ENCODE measurements around the gene ADH7. TPM values are rescaled to one million over a fixed set of nuclear protein-coding genes. Genes with fewer than 3 reads are reported as not detected.
A peak's percentile ranks its signal among the peaks of the same experiment; 100 is the strongest.

Gene ADH7
- total and polyA plus RNA-seq, 2 donors (not counting 1 experiment from before 2014, with no cell fraction given), result 0.17 TPM; not detected in 1

DNA sequence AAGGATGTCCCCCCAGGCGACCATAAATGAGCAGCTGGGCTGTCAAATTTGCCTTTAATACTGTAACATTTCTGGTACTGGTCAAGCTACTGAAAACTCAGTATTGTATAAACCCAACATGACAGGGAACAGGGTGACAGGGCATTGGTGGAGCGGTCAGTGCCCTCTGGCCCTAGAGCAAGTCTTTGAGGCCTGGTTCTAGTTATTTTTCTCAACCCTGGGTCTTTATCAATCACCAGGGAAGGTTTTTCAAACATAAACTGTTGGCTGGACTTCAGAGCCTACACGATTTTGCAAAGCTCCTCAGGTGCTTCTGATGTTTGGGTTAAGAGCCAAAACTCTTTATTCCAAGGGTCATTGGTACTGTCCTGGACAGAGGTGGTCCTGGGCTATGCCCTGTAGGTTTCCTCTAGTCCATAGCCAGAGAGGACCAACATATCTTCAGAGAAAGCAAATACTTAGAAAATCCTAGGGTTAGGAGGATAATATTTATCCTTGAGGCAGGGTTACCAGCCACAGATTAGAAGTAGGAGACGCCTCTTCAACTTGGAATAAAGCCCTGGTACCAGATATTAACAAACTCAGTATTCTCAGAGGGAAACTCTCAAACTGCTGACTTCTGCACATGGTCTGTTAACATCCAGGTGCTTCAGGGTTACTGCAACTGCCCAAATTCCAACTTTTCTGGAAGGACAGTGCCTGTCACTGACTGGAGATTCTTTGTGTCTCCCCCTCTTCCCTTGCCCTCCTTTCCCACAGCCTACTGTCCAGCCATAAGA is 26.7 kb upstream of the ADH7 start:
- no peak overlapping the region for H3K9ac ChIP-seq (ENCODE audit: insufficient read depth, low read length)

DNA sequence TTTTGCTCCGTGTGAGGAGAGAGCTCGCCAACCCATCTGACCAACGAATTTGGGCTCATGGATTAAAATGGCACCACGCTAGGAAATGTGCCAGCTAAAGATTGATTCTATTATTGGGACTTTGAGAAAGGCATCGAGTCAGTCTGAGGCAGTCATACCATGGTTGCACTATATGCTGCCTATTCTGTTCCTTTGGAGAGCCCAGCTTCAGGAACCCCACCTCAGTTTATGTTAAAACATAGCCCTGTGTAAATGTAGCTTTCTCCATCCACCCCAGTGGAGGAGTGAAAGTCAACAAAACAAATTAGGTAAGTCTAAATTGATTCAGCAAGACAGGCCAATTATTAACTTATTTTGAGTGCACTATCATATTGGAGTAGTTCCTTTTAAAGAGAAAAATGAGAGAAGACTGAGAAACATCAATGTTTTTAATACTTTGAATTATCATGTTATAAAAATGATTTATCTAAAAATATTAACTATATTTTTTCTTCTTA is 24.5 kb upstream of the ADH7 start:
- Histone ChIP-seq H2AFZ (ENCODE audit: low read length) (no peak overlapping the region), H3K4me1 (ENCODE audit: control insufficient read depth, extremely low read depth, insufficient read depth, low read length) (no peaks in the 10 kb centered on the region), H4K20me1 (ENCODE audit: control insufficient read depth, extremely low read depth, insufficient read depth, low read length) (no peaks in the 10 kb centered on the region), H3K9ac (ENCODE audit: insufficient read depth, low read length) (no peak overlapping the region), H3K79me2 (ENCODE audit: control insufficient read depth, insufficient read depth, low read length) (no peaks in the 10 kb centered on the region), H3K4me2 (ENCODE audit: extremely low read depth, insufficient read depth, low read length) (no peak overlapping the region), H3K36me3 (ENCODE audit: control insufficient read depth, insufficient read depth, low read length) (no peaks in the 10 kb centered on the region), H3K27ac (ENCODE audit: insufficient read depth, low read length) (no peak overlapping the region), H3K9me3 (ENCODE audit: control insufficient read depth, insufficient read depth, low read depth, low read length) (no peaks in the 10 kb centered on the region), H3K27me3 (ENCODE audit: control insufficient read depth, insufficient read depth, low read length) (no peaks in the 10 kb centered on the region), H3K4me3 (replicated peaks in 1 of 4; ENCODE audit: control extremely low read depth in 1 of 4, insufficient read depth in 1 of 4, low read depth in 3 of 4, low read length in 4 of 4) (no peak overlapping the region)
- no peak for TF ChIP-seq EZH2 (IDR thresholded peaks at IDR 0.05; ENCODE audit: low read length, missing control alignments)
- TF ChIP-seq, protein P1, sequence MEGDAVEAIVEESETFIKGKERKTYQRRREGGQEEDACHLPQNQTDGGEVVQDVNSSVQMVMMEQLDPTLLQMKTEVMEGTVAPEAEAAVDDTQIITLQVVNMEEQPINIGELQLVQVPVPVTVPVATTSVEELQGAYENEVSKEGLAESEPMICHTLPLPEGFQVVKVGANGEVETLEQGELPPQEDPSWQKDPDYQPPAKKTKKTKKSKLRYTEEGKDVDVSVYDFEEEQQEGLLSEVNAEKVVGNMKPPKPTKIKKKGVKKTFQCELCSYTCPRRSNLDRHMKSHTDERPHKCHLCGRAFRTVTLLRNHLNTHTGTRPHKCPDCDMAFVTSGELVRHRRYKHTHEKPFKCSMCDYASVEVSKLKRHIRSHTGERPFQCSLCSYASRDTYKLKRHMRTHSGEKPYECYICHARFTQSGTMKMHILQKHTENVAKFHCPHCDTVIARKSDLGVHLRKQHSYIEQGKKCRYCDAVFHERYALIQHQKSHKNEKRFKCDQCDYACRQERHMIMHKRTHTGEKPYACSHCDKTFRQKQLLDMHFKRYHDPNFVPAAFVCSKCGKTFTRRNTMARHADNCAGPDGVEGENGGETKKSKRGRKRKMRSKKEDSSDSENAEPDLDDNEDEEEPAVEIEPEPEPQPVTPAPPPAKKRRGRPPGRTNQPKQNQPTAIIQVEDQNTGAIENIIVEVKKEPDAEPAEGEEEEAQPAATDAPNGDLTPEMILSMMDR (conservative IDR thresholded peaks at IDR 0.05 in 1 of 2, IDR thresholded peaks at IDR 0.05 in 1 of 2; ENCODE audit: low read depth in 1 of 2, low read length in 2 of 2), result no peak
- DNase-seq (ENCODE audit: low read depth in 2 of 2), result no peak

More for the DNA sequence above, 26.7 kb upstream of the ADH7 start:
- no peak for DNase-seq (ENCODE audit: low read depth in 2 of 2)
- no peaks in the 10 kb centered on the region for H4K20me1 ChIP-seq (ENCODE audit: control insufficient read depth, extremely low read depth, insufficient read depth, low read length)
- no peak overlapping the region for H3K4me2 ChIP-seq (ENCODE audit: extremely low read depth, insufficient read depth, low read length)
- H3K4me3 ChIP-seq (replicated peaks in 1 of 4; ENCODE audit: control extremely low read depth in 1 of 4, insufficient read depth in 1 of 4, low read depth in 3 of 4, low read length in 4 of 4), result no peak overlapping the region
- H3K79me2 ChIP-seq (ENCODE audit: control insufficient read depth, insufficient read depth, low read length), result no peaks in the 10 kb centered on the region
- TF ChIP-seq, protein P1 (conservative IDR thresholded peaks at IDR 0.05 in 1 of 2, IDR thresholded peaks at IDR 0.05 in 1 of 2; ENCODE audit: low read depth in 1 of 2, low read length in 2 of 2), result no peak
- no peak for TF ChIP-seq EZH2 (IDR thresholded peaks at IDR 0.05; ENCODE audit: low read length, missing control alignments)
- no peak overlapping the region for H2AFZ ChIP-seq (ENCODE audit: low read length)
- no peaks in the 10 kb centered on the region for H3K9me3 ChIP-seq (ENCODE audit: control insufficient read depth, insufficient read depth, low read depth, low read length)
- no peaks in the 10 kb centered on the region for H3K36me3 ChIP-seq (ENCODE audit: control insufficient read depth, insufficient read depth, low read length)
- no peak overlapping the region for H3K27ac ChIP-seq (ENCODE audit: insufficient read depth, low read length)
- no peaks in the 10 kb centered on the region for H3K27me3 ChIP-seq (ENCODE audit: control insufficient read depth, insufficient read depth, low read length)
- H3K4me1 ChIP-seq (ENCODE audit: control insufficient read depth, extremely low read depth, insufficient read depth, low read length), result no peaks in the 10 kb centered on the region

DNA sequence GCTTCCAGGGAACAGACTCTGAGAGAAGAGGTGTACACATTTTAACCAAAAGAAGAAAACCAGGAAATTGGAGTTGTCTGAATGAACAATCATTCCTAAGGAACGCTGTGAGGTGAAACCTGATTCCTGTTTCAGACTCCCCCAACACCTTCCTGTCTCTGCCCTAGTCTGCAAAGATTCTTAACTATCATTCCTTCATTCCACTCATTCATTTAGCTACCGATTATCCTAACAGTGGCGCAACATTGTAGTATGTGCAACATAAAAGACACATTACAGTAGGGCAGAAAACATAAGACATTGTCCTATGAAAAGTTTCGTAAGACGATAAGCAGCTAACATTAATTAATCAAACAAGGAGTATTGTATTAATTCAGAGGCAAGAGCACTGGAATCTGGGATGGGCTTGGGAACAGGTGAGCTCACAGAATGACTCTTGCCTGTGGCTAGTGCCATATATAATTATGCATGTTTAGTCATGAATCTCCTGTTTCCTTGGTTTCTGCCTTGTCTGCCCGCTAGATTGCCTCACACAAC is 23.8 kb upstream of the ADH7 start:
- H3K4me1 ChIP-seq (ENCODE audit: control insufficient read depth, extremely low read depth, insufficient read depth, low read length), result no peaks in the 10 kb centered on the region
- peak in 1 of 2 donors; percentile 38 for DNase-seq (ENCODE audit: low read depth in 2 of 2)

More for the DNA sequence above, 23.8 kb upstream of the ADH7 start:
- H3K4me2 ChIP-seq (ENCODE audit: extremely low read depth, insufficient read depth, low read length), result no peak overlapping the region
- H3K27ac ChIP-seq (ENCODE audit: insufficient read depth, low read length), result no peak overlapping the region
- no peak overlapping the region for H2AFZ ChIP-seq (ENCODE audit: low read length)
- no peaks in the 10 kb centered on the region for H3K27me3 ChIP-seq (ENCODE audit: control insufficient read depth, insufficient read depth, low read length)
- H3K9me3 ChIP-seq (ENCODE audit: control insufficient read depth, insufficient read depth, low read depth, low read length), result no peaks in the 10 kb centered on the region
- H3K79me2 ChIP-seq (ENCODE audit: control insufficient read depth, insufficient read depth, low read length), result no peaks in the 10 kb centered on the region
- H3K9ac ChIP-seq (ENCODE audit: insufficient read depth, low read length), result no peak overlapping the region
- no peaks in the 10 kb centered on the region for H3K36me3 ChIP-seq (ENCODE audit: control insufficient read depth, insufficient read depth, low read length)
- H4K20me1 ChIP-seq (ENCODE audit: control insufficient read depth, extremely low read depth, insufficient read depth, low read length), result no peaks in the 10 kb centered on the region
- no peak overlapping the region for H3K4me3 ChIP-seq (replicated peaks in 1 of 4; ENCODE audit: control extremely low read depth in 1 of 4, insufficient read depth in 1 of 4, low read depth in 3 of 4, low read length in 4 of 4)
- no peak for TF ChIP-seq EZH2 (IDR thresholded peaks at IDR 0.05; ENCODE audit: low read length, missing control alignments)
- TF ChIP-seq, protein P1 (conservative IDR thresholded peaks at IDR 0.05 in 1 of 2, IDR thresholded peaks at IDR 0.05 in 1 of 2; ENCODE audit: low read depth in 1 of 2, low read length in 2 of 2), result no peak
